Peyer's patch (tissue), 4 donors: Measurements from ENCODE around the gene MPPED2. TPM values are rescaled to one million over a fixed set of nuclear protein-coding genes. Genes with fewer than 3 reads are reported as not detected.

Source experiments
- DNase-seq, 3 donors: peaks; one replicate each; pipeline ENCODE4 v3.0.0-alpha.2; 2017 to 2019
- H3K27ac ChIP-seq, 4 donors: fragments of 200-600 bp; sonication (generic); one replicate each; pipeline ENCODE4 v1.5.1; 2016 to 2019
- H3K27me3 ChIP-seq, 2 donors: fragments of 200-600 bp; sonication (generic); one replicate each; pipeline ENCODE4 v1.5.1; 2019
- H3K36me3 ChIP-seq, 3 donors: fragments of 200-600 bp; sonication (generic); one replicate each; pipeline ENCODE4 v1.5.1; 2016 to 2019
- H3K4me1 ChIP-seq, 4 donors: fragments of 200-600 bp; sonication (generic); one replicate each; pipeline ENCODE4 v1.5.1; 2016 to 2019
- H3K4me3 ChIP-seq, 4 donors: fragments of 200-600 bp; sonication (generic); 1 replicate in 3 of 4; 2 replicates in 1 of 4; pipeline ENCODE4 v1.5.1; 2016 to 2019; ENCODE audit warnings: mild to moderate bottlenecking in 1 of 4
- H3K9me3 ChIP-seq, 4 donors: fragments of 200-600 bp; sonication (generic); one replicate each; pipeline ENCODE4 v1.5.1; 2016 to 2019; ENCODE audit warnings: mild to moderate bottlenecking in 1 of 4
- CTCF ChIP-seq, 6 experiments: fragments of 450-650 bp in 4 of 6; fragments of 200-600 bp in 2 of 6; sonication (generic) in 1 of 6; IDR thresholded peaks; one replicate each; pipeline ENCODE4 v1.5.1; 2017 to 2019; ENCODE audit warnings: antibody characterized with exemption in 6 of 6, mild to moderate bottlenecking in 3 of 6, moderate library complexity in 1 of 6
- POLR2A ChIP-seq, 2 donors: fragments of 450-650 bp; IDR thresholded peaks; one replicate each; pipeline ENCODE4 v1.5.1; 2017; ENCODE audit warnings: antibody characterized with exemption in 2 of 2, mild to moderate bottlenecking in 2 of 2, moderate library complexity in 2 of 2
- total RNA-seq, 4 donors: library from RNA; depleted of rRNA; stranded (reverse); fragments of >200 nt; gene quantifications; one replicate each; pipeline ENCODE4 v1.1.0, GENCODE V29; 2016

MPPED2 gene
- total RNA-seq, 4 donors from 2014 or later: 1.5 TPM; not detected in 3

DNA sequence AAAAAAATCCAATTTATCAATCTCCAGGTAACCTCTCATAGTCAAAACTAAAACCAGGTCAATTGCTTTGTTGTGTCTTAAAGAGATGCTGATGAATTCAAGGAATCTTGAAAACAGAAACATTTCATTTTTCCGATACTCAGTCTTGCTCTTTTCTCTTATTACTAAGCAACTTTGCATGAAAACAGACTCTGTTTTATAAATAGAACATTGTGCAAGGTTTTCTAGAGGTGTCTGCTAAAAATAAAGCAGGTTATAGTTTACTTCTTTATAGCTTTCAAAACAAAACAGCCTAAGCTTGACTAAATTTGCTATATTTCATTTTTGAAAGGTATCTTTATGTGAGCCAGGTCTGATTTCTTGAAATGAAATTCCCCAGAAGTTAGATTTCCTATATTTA lies 154.0 kb downstream of the MPPED2 start:
- DNase-seq: no peak
- Histone ChIP-seq H3K27ac (no peak overlapping the region), H3K27me3 (no peaks in the 10 kb centered on the region)

GRCh38 chr11:30431127-30431814 lies 154.9 kb downstream of the MPPED2 start:
- TF ChIP-seq POLR2A (IDR thresholded peaks at IDR 0.05) (no peak), CTCF (IDR thresholded peaks at IDR 0.05) (no peak)
- Histone ChIP-seq H3K9me3 (no peaks in the 10 kb centered on the region), H3K27ac (no peak overlapping the region)

More for the DNA sequence above, 154.0 kb downstream of the MPPED2 start:
- no peaks in the 10 kb centered on the region for H3K36me3 ChIP-seq
- no peaks in the 10 kb centered on the region for H3K4me1 ChIP-seq
- no peaks in the 10 kb centered on the region for H3K9me3 ChIP-seq
- no peak overlapping the region for H3K4me3 ChIP-seq
- TF ChIP-seq CTCF (IDR thresholded peaks at IDR 0.05): no peak
- no peak for TF ChIP-seq POLR2A (IDR thresholded peaks at IDR 0.05)

DNA sequence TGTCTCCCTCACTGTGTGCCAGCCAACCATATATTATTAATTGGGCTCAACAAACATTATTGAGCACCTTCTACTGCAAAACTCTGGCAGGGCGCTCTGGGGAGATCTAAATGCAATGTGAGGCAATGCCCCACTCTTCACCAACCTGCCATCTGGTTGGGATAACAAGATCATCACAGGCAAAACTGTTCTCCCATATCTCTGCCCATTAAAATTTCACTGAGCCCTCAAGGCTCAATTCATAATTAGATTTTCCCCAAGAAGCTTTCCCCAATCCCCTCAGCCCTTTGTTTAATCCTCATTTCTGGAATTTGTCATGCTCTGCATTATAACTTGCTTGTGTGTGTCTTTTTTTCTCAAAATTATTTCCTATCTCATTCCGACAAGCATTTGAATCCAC lies 156.6 kb downstream of the MPPED2 start:
- no peaks in the 10 kb centered on the region for H3K9me3 ChIP-seq
- no peak overlapping the region for H3K4me3 ChIP-seq
- no peak for DNase-seq
- no peaks in the 10 kb centered on the region for H3K36me3 ChIP-seq
- no peaks in the 10 kb centered on the region for H3K27me3 ChIP-seq
- TF ChIP-seq CTCF (IDR thresholded peaks at IDR 0.05): no peak
- no peak for TF ChIP-seq POLR2A (IDR thresholded peaks at IDR 0.05)
- H3K4me1 ChIP-seq: no peaks in the 10 kb centered on the region
- no peak overlapping the region for H3K27ac ChIP-seq

More at GRCh38 chr11:30431127-30431814, 154.9 kb downstream of the MPPED2 start:
- no peak for DNase-seq
- no peaks in the 10 kb centered on the region for H3K27me3 ChIP-seq
- no peaks in the 10 kb centered on the region for H3K36me3 ChIP-seq
- no peak overlapping the region for H3K4me3 ChIP-seq
- H3K4me1 ChIP-seq: no peaks in the 10 kb centered on the region

- H3K4me1 ChIP-seq: no peaks in the 10 kb centered on the region
- TF ChIP-seq CTCF (IDR thresholded peaks at IDR 0.05) (no peak), POLR2A (IDR thresholded peaks at IDR 0.05) (no peak)
- H3K36me3 ChIP-seq: no peaks in the 10 kb centered on the region
- H3K27me3 ChIP-seq: no peaks in the 10 kb centered on the region
- H3K27ac ChIP-seq: no peak overlapping the region
- no peak for DNase-seq
- no peak overlapping the region for H3K4me3 ChIP-seq
- H3K9me3 ChIP-seq: no peaks in the 10 kb centered on the region
These were observed 159.4 kb downstream of the MPPED2 start for GRCh38 chr11:30426781-30427180.

DNA sequence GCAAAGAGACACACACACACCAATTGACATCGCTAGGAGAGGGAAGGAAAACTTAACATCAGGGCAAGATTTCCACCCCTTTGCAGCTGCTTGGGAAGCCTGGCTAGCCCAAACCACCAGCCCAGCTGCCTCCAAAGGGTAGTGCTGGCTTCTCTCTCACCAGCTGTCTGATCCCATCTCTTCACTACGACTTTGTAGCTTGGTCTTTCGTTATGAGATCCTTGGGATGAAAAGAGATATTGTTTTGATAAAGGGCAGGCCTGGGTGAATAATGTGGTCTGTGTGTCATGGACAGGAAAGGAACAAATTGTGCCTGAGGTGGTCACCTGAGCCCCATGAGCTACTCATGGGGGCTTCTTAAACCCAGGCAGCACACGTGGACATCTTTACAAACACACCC lies 161.3 kb downstream of the MPPED2 start:
- Histone ChIP-seq H3K4me1 (no peaks in the 10 kb centered on the region), H3K27me3 (no peaks in the 10 kb centered on the region), H3K27ac (no peak overlapping the region), H3K4me3 (no peak overlapping the region), H3K36me3 (no peaks in the 10 kb centered on the region), H3K9me3 (no peaks in the 10 kb centered on the region)
- no peak for DNase-seq
- no peak for TF ChIP-seq CTCF (IDR thresholded peaks at IDR 0.05)
- TF ChIP-seq POLR2A (IDR thresholded peaks at IDR 0.05): no peak
